Measurements from ENCODE around the gene TMEM139.

The TMEM139 gene

DNA sequence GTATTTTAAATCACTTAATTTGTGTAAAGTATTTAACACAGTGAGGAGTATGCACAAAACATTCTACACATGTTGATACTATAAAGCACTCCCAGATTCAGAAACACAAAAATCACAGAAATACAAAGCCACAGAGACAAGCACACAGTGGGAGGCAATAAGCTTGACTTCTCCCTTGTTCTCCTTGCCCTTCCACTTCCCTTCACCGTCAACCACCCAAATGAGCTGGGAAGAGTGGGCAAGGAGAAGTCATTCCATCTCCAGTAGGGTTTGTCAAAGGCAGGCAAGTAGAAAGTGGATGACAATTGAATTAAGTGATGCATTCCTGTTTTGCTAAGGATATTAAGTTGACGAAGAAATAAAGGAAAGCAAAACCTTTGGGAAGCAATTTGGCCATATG is 4.2 kb upstream of the TMEM139 start:
- H3K27ac ChIP-seq (ENCODE audit: low read length): no peak overlapping the region
- no peaks in the 10 kb centered on the region for H3K9me3 ChIP-seq (ENCODE audit: insufficient read depth, low read length)
- H2AFZ ChIP-seq (ENCODE audit: low read depth, low read length): no peak overlapping the region
- H3K4me3 ChIP-seq (ENCODE audit: low read length): no peak overlapping the region
- H4K20me1 ChIP-seq (ENCODE audit: insufficient read depth, low read length): no peaks in the 10 kb centered on the region
- H3K79me2 ChIP-seq (ENCODE audit: low read length): no peaks in the 10 kb centered on the region
- H3K4me2 ChIP-seq (ENCODE audit: low read length): no peak overlapping the region
- no peaks in the 10 kb centered on the region for H3K4me1 ChIP-seq (ENCODE audit: low read length)
- no peaks in the 10 kb centered on the region for H3K36me3 ChIP-seq (replicated peaks; ENCODE audit: low read depth, low read length)
- no peak overlapping the region for H3K9ac ChIP-seq (ENCODE audit: low read length)
- no peak for TF ChIP-seq EZH2phosphoT487 (IDR thresholded peaks at IDR 0.05; ENCODE audit: low read depth)
- TF ChIP-seq, protein P1, sequence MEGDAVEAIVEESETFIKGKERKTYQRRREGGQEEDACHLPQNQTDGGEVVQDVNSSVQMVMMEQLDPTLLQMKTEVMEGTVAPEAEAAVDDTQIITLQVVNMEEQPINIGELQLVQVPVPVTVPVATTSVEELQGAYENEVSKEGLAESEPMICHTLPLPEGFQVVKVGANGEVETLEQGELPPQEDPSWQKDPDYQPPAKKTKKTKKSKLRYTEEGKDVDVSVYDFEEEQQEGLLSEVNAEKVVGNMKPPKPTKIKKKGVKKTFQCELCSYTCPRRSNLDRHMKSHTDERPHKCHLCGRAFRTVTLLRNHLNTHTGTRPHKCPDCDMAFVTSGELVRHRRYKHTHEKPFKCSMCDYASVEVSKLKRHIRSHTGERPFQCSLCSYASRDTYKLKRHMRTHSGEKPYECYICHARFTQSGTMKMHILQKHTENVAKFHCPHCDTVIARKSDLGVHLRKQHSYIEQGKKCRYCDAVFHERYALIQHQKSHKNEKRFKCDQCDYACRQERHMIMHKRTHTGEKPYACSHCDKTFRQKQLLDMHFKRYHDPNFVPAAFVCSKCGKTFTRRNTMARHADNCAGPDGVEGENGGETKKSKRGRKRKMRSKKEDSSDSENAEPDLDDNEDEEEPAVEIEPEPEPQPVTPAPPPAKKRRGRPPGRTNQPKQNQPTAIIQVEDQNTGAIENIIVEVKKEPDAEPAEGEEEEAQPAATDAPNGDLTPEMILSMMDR (IDR thresholded peaks at IDR 0.05; ENCODE audit: low read depth, low read length): no peak
- H3K27me3 ChIP-seq (ENCODE audit: low read depth, low read length): no peaks in the 10 kb centered on the region

DNA sequence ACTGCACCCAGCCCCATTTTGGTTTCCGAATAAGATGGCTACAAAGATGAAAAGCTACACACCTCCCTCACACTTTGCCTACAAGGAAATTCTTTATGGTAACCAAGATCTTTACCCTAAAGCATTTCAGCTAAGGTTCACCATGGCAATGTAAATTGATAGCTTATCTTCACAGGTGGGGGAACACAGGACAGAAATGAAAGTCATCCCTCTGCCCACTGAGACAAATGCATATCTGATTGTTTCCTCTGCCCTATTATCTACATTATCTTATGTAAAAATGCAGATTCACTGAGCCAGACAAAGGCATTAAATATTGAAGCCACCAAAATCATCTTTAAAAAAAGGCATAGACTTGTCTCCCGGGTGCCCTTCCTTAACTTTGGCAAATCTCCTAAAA is 3.2 kb upstream of the TMEM139 start:
- H3K79me2 ChIP-seq (ENCODE audit: low read length): no peaks in the 10 kb centered on the region
- no peak overlapping the region for H3K27ac ChIP-seq (ENCODE audit: low read length)
- no peaks in the 10 kb centered on the region for H4K20me1 ChIP-seq (ENCODE audit: insufficient read depth, low read length)
- no peaks in the 10 kb centered on the region for H3K9me3 ChIP-seq (ENCODE audit: insufficient read depth, low read length)
- TF ChIP-seq, protein P1 (IDR thresholded peaks at IDR 0.05; ENCODE audit: low read depth, low read length): no peak
- TF ChIP-seq EZH2phosphoT487 (IDR thresholded peaks at IDR 0.05; ENCODE audit: low read depth): no peak
- no peaks in the 10 kb centered on the region for H3K4me1 ChIP-seq (ENCODE audit: low read length)
- no peak overlapping the region for H3K4me3 ChIP-seq (ENCODE audit: low read length)
- H3K36me3 ChIP-seq (replicated peaks; ENCODE audit: low read depth, low read length): no peaks in the 10 kb centered on the region
- H3K4me2 ChIP-seq (ENCODE audit: low read length): no peak overlapping the region
- no peak overlapping the region for H3K9ac ChIP-seq (ENCODE audit: low read length)
- no peaks in the 10 kb centered on the region for H3K27me3 ChIP-seq (ENCODE audit: low read depth, low read length)
- no peak overlapping the region for H2AFZ ChIP-seq (ENCODE audit: low read depth, low read length)

DNA sequence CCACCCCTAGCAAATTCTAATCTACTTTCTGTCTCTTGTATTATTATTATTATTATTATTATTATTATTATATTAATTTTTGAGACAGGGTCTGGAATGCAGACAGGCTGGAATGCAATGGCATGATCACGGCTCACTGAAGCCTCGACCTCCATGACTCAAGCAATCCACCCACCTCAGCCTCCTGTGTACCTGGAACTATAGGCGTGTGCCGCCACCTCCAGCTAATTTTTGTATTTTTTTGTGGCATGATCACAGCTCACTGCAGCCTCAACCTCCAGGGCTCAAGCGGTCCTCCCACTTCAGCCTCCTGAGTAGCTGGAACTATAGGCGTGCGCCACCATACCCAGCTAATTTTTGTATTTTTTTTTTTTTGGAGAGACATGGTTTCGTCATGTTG is 2.6 kb upstream of the TMEM139 start:
- H3K27ac ChIP-seq (ENCODE audit: low read length): no peak overlapping the region
- H3K9ac ChIP-seq (ENCODE audit: low read length): no peak overlapping the region
- H3K4me3 ChIP-seq (ENCODE audit: low read length): no peak overlapping the region
- no peaks in the 10 kb centered on the region for H3K9me3 ChIP-seq (ENCODE audit: insufficient read depth, low read length)
- H3K4me2 ChIP-seq (ENCODE audit: low read length): no peak overlapping the region
- H3K4me1 ChIP-seq (ENCODE audit: low read length): no peaks in the 10 kb centered on the region
- no peak overlapping the region for H2AFZ ChIP-seq (ENCODE audit: low read depth, low read length)
- H3K27me3 ChIP-seq (ENCODE audit: low read depth, low read length): no peaks in the 10 kb centered on the region
- H3K79me2 ChIP-seq (ENCODE audit: low read length): no peaks in the 10 kb centered on the region
- TF ChIP-seq EZH2phosphoT487 (IDR thresholded peaks at IDR 0.05; ENCODE audit: low read depth): no peak
- TF ChIP-seq, protein P1 (IDR thresholded peaks at IDR 0.05; ENCODE audit: low read depth, low read length): no peak
- H4K20me1 ChIP-seq (ENCODE audit: insufficient read depth, low read length): no peaks in the 10 kb centered on the region
- no peaks in the 10 kb centered on the region for H3K36me3 ChIP-seq (replicated peaks; ENCODE audit: low read depth, low read length)

DNA sequence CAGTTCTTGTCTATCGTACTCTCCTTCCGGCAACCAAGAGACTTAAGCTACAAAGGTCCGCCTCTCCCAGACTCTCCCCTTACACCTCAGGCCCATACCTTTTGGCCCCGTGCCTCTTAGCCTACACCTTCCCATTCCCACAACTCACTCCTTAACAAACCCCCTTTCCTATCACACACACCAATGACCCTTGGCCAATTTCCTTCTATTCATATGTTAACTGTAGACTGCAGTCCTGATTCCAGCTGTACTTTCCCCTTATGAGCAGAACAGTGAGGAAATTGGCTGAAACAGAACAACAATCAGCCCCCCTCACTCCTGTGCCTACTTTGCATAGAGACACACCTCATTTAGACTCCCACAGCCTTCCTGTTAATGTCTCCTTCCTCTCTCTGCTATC is 1.4 kb upstream of the TMEM139 start:
- no peak overlapping the region for H2AFZ ChIP-seq (ENCODE audit: low read depth, low read length)
- no peaks in the 10 kb centered on the region for H4K20me1 ChIP-seq (ENCODE audit: insufficient read depth, low read length)
- no peaks in the 10 kb centered on the region for H3K9me3 ChIP-seq (ENCODE audit: insufficient read depth, low read length)
- H3K27me3 ChIP-seq (ENCODE audit: low read depth, low read length): no peaks in the 10 kb centered on the region
- no peaks in the 10 kb centered on the region for H3K36me3 ChIP-seq (replicated peaks; ENCODE audit: low read depth, low read length)
- no peak overlapping the region for H3K4me3 ChIP-seq (ENCODE audit: low read length)
- peaks cover 6% of the 10 kb centered on the region for H3K4me1 ChIP-seq (ENCODE audit: low read length)
- TF ChIP-seq, protein P1 (IDR thresholded peaks at IDR 0.05; ENCODE audit: low read depth, low read length): no peak
- TF ChIP-seq EZH2phosphoT487 (IDR thresholded peaks at IDR 0.05; ENCODE audit: low read depth): no peak
- H3K4me2 ChIP-seq (ENCODE audit: low read length): no peak overlapping the region
- no peak overlapping the region for H3K27ac ChIP-seq (ENCODE audit: low read length)
- no peak overlapping the region for H3K9ac ChIP-seq (ENCODE audit: low read length)
- peaks cover 1% of the 10 kb centered on the region; the same call in 1 of the 2 replicates for H3K79me2 ChIP-seq (ENCODE audit: low read length)

All from OCI-LY3 (cell line).